Right lung (tissue), 5 donors: Measurements from ENCODE around the gene CLCN7. TPM values are rescaled to one million over a fixed set of nuclear protein-coding genes. Genes with fewer than 3 reads are reported as not detected.

ENCODE experiments used
- DNase-seq, 2 donors: peaks; one replicate each; pipeline ENCODE4 v3.0.0-alpha.2; 2013
- polyA plus RNA-seq, 5 donors: library from polyadenylated mRNA; unstranded; fragments of 120-200 nt; gene quantifications; one replicate each; pipeline versions ENCODE4 v1.2.1 to v1.2.3, GENCODE V29; 2013; ENCODE audit warnings: inconsistent platforms in 1 of 5, low replicate concordance in 1 of 5; ENCODE audit not compliant: insufficient read length in 5 of 5, insufficient read depth in 1 of 5

CLCN7 gene
- polyA plus RNA-seq, 5 donors, result 21.5 to 42.1 (median 28.5) TPM

- no peak for DNase-seq
Measured at GRCh38 chr16:1503110-1503955, 28.5 kb upstream of the CLCN7 start.

DNA sequence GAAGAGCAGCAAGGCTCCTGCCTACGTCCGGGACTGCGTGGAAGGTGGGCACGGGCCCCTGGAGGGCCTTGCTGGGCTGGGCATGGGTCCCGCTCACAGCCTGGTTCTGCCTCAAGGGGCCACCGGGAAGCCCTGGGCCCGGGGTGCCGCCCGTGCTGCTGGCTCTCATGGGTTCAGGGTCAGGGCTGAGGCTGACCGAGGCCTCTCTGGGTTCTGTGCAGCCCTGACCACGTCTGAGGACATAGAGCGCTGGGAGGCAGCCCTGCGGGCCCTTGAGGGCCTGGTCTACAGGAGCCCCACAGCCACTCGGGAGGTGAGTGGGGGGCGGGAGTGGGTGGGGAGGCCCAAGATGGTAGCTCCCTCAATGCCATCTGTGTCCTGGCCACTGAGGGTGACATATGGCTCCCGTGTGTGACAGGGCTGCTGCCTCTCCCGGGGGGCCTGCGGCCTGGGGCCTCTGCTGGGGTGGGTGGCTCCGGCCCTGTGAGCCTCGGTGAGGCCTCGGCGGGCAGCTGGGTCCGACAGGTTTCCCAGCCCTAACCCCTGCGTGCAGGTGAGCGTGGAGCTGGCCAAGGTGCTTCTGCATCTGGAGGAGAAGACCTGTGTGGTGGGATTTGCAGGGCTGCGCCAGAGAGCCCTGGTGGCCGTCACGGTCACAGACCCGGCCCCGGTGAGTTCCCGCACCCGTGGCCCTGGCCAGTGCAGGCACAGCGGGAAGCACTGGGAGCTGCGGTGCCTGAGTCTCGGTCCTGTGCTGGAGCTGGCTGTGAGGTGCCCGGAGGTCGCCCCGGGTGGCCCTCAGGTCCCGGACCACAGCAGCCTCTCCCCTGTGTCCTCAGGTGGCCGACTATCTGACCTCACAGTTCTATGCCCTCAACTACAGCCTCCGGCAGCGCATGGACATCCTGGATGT, 27.5 kb upstream of the CLCN7 start:
- no peak for DNase-seq

DNA sequence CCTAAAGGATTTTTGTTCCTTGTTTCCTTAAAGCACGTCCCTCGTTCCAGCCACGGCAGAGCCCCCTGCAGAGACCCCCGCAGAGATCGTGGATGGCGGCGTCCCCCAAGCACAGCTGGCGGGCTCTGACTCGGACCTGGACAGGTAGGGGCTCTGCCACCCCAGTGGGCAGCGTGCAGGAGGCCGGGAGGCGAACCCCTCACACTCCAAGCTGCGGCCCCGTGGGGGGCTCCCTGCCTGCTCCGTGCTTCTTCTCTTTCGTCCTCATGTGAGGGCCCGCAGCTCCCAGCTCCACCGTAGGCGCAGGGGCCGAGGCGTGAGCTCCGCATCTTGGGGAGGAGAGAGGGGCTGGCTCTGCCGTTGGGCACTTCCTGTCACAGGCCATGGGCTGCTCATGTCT, 26.8 kb upstream of the CLCN7 start:
- DNase-seq, result no peak

DNA sequence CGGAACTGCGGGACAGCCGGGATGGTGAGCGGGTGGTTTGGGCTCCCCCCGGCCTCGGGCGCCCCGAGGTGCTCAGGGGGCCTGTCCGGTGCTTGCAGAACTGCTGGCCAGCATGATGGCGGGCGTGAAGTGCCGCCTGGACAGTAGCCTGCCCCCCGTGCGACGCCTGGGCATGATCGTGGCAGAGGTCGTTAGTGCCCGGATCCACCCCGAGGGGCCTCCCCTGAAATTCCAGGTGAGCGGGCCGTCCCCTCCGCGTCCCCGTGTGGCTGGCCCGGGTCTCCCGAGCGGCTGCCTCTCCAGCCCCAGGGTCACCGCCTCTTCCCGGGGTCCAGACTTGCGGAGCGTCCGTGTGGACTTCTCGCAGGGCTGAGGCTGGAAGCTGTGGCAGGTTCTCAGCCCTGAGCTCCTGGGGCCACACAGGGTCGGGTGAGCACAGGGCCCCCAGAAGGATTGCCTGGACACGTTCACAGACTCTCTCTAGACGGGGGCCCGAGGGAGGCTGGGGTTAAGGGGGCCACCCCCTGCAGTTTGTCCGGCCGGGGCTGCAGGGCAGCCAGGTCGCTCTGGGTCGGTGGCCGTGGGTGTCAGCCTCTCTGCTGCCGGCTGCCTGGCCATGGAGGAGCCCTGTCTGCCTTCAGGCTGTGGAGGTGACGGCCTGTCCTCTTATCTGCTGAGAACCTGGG, 25.8 kb upstream of the CLCN7 start:
- DNase-seq, result no peak

GRCh38 chr16:1499756-1500464, 25.1 kb upstream of the CLCN7 start:
- DNase-seq, result no peak

- no peak for DNase-seq
Measured at GRCh38 chr16:1498899-1499676, 24.3 kb upstream of the CLCN7 start.

DNA sequence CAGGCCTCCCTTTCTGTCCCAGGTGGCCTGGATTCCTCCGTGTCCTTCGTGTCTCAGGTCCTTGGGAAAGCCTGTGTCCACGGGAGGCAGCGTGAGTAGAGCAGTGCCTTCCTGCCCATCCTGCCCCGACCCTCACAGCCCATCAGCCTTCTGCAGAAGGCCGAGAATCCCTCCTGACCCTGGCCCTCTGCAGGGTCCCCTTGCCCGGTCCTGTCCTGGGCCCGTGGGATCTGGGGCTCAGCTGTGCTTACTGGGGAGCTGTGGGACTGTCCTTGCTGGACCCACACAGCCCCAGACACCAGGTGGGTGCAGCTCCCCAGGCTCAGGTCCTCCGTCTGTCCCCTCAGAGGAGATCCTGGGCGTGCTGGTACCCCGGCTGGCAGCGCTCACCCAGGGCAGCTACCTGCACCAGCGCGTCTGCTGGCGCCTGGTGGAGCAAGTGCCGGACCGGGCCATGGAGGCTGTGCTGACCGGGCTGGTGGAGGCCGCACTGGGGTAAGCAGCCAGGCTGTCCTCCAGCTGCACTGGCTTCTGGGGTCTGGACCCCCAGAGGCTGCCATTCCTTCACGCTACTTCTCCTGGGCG, 22.3 kb upstream of the CLCN7 start:
- no peak for DNase-seq

GRCh38 chr16:1496464-1496863, 21.6 kb upstream of the CLCN7 start:
- DNase-seq, result no peak

- no peak for DNase-seq
Measured at GRCh38 chr16:1495889-1496262, 21.0 kb upstream of the CLCN7 start.

- DNase-seq, result no peak
Measured at GRCh38 chr16:1495211-1495888, 20.5 kb upstream of the CLCN7 start.

DNA sequence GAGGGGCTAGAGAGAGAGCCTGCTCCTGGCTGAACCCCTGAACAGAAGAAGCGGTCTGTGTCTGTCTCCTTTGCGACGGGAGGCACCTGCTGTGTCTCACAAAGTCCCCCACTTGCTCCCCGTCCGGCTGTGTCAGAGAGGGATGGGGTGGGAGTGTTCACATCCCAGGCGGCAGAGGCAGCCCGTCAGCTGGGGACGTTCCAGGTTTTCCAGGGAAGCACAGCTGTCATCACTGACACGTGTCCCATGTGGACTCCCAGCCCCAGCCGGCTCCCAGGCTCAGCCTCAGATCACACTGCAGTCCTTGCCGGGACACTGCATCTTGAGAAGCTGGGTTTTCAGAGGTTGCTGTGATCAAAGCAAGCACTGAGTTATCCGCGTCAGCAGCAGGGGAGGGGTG, 19.9 kb upstream of the CLCN7 start:
- DNase-seq, result no peak

GRCh38 chr16:1494129-1494640, 19.4 kb upstream of the CLCN7 start:
- no peak for DNase-seq

DNA sequence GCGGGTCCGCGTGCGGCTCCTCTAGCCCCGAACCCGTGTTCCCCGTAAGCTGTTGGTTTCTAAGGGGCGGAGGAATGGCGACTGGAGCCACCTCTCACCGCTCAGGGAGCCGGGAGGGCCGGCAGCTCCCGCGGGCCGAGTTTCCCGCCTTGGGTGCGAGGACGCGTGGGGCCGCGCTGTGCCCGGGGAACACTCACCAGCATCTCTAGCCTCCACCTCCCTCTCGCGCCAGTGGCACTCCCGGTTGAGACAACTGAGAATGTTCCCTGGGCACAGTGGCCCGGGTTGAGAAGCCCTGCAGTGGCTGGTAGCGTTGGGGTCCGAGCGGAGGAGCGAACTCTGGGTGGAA, 18.9 kb upstream of the CLCN7 start:
- DNase-seq, result no peak

DNA sequence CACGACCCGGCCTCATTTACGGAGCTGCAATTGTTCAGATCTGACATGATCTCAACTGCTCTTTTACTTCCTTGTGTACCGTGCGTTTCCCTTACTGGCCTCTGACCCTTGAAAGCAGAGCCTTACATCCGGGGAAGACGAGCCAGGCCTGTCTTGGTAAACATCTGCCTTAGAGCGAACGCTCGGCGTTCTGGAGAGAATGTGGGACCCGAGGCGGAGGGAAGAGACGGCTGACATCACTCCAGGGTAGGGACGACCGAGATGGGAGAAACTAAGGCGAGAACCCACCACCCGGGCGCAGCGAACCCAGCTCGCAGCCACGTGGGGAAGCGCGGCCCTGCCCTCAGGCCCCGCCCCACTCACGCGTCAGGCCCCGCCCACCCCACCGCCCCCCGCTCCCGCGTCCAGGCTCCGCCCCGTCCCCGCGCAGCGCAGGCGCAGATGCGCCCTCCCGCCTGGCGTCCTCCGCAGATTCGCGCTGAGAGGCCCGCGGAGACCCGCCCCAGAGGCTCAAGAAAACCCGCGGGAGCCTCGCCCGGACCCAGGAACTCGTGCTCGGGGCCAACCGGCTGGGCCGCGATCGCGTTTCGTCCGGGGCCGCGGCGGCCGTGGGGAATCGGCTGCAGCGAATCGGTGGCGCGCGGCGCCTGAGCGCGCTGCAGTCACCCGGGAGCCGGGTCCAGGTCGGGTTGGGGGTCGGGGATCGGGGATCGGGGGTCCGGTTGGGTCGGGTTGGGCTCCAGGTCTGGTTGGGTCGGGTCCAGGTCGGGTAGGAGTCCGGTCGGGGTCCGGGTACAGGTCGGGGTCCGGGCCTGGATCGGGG, 18.3 kb upstream of the CLCN7 start, which contains the start of gene TELO2:
Gene TELO2, plus strand, starts transcription at position 438 of the 823 bp plus-strand sequence. CDS start 922 bp downstream, outside the sequence.
- DNase-seq, result peak; percentile 76 to 84

DNA sequence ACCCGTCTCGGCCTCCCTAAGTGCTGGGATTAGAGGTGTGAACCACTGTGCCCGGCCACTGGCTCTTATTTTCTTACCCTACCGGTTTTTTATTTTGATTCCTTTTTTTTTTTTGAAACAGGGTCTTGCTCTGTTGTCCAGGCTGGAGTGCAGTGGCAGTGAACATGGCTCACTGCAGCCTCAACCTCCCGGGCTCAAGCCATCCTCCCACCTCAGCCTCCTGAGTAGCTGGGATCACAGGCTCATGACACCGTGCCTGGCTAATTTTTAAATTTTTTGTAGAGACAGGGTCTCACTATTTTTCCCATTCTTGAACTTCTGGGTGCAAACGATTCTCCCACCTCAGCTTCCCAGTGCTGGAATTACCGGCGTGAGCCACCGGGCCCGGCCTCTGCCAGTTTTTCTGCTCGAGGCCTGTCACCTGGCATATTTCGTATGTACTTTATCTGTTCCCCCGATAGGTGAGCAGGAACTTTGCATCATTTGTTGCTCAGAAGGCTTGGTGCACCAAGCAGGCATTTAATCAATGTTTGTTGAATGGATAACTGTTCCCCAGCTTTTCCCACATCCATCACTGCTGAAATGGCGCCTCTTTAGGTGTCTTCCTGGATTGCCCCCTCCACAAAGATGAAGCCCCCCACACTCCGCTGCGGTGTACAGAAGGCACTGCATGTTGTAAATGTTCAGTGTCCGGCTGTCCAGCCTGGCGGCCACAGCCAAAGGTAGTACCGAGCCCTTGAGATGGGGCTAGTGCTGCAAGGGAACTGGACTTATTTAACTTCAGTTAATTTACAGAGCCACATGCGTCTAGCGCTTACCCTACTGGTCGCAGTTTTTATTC, 17.5 kb upstream of the CLCN7 start:
- no peak for DNase-seq

DNA sequence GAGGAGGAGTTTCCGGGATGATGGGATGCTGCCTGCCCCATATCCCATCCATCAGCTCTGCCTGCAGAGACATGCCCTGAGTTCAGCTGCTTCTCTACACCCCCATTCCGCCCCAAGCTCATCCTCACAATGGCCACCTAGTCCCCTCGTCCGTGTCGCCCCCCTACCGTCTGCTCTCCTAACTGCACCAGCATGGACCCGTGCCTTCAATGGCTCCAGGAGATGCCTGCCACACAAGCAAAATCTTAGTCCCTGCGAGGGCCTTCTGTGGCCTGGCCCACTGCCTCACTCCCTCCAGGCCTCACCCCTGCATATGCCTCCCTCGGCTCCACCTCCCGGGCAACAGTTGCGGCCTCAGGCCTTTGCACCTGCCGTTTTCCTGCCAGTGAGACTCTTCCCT, 16.5 kb upstream of the CLCN7 start:
- DNase-seq, result no peak

GRCh38 chr16:1489077-1489476, 14.2 kb upstream of the CLCN7 start:
- DNase-seq, result no peak

DNA sequence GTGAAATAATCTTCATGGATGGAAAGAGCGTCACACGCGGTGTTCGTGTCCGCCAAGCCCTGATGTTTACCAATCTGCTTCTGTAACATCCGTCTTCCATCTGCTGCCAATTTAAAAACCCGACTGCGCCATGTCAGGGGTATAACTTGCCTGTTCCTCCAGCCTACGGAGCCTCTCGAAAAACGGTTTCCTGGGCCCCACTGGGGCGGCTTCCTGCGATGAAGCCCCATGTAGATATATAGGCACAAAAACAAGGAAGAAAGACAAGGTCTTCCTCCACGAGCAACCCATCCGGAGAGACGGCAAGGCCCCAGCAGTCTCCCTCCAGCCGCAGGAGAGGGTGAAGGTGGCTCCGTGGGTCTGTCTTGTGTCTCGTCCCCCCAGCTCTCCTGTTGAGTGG, 13.8 kb upstream of the CLCN7 start, which contains the start of gene PTX4:
Gene PTX4, minus strand, starts transcription at position 326 of the 400 bp plus-strand sequence. Its CDS starts 35 bp downstream, at position 291.
- DNase-seq, result no peak
